ENCODE data around the gene PDK2. TPM values are rescaled to one million over a fixed set of nuclear protein-coding genes. Genes with fewer than 3 reads are reported as not detected.

Gene PDK2
- total RNA-seq, 4 donors from 2014 or later = 37.9 to 77.7 (median 49.8) TPM

GRCh38 chr17:50105811-50106210 lies 10.7 kb downstream of the PDK2 start:
- 79 to 83% methylated on average over 21 of the region's 21 CpGs for WGBS, 2 donors
- Histone ChIP-seq H3K36me3 (peaks cover 0 to 69% (median 0%) of the 10 kb centered on the region in 3 donors), H3K27me3 (no peaks in the 10 kb centered on the region), H3K9me3 (no peaks in the 10 kb centered on the region), H3K4me3 (no peak overlapping the region), H3K27ac (no peak overlapping the region), H3K4me1 (peaks cover 0 to 40% (median 24%) of the 10 kb centered on the region in 4 donors)
- no peak for DNase-seq (ENCODE audit: low spot score in 2 of 2)
- TF ChIP-seq, protein P1, sequence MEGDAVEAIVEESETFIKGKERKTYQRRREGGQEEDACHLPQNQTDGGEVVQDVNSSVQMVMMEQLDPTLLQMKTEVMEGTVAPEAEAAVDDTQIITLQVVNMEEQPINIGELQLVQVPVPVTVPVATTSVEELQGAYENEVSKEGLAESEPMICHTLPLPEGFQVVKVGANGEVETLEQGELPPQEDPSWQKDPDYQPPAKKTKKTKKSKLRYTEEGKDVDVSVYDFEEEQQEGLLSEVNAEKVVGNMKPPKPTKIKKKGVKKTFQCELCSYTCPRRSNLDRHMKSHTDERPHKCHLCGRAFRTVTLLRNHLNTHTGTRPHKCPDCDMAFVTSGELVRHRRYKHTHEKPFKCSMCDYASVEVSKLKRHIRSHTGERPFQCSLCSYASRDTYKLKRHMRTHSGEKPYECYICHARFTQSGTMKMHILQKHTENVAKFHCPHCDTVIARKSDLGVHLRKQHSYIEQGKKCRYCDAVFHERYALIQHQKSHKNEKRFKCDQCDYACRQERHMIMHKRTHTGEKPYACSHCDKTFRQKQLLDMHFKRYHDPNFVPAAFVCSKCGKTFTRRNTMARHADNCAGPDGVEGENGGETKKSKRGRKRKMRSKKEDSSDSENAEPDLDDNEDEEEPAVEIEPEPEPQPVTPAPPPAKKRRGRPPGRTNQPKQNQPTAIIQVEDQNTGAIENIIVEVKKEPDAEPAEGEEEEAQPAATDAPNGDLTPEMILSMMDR (IDR thresholded peaks at IDR 0.05) = no peak
- TF ChIP-seq POLR2A (IDR thresholded peaks at IDR 0.05) (no peak), EP300 (IDR thresholded peaks at IDR 0.05) (no peak)

GRCh38 chr17:50106393-50107131 lies 11.4 kb downstream of the PDK2 start:
- H3K9me3 ChIP-seq = no peaks in the 10 kb centered on the region
- H3K27ac ChIP-seq = no peak overlapping the region
- H3K27me3 ChIP-seq = no peaks in the 10 kb centered on the region
- WGBS, 2 donors = 59 to 62% methylated on average over 12 to 13 of the region's 13 CpGs
- H3K36me3 ChIP-seq = peaks cover 0 to 74% (median 0%) of the 10 kb centered on the region in 3 donors
- no peak overlapping the region for H3K4me3 ChIP-seq
- TF ChIP-seq EP300 (IDR thresholded peaks at IDR 0.05) (no peak), POLR2A (IDR thresholded peaks at IDR 0.05) (no peak)
- TF ChIP-seq, protein P1 (IDR thresholded peaks at IDR 0.05) = no peak
- peaks cover 0 to 39% (median 19%) of the 10 kb centered on the region in 4 donors for H3K4me1 ChIP-seq
- no peak for DNase-seq (ENCODE audit: low spot score in 2 of 2)

GRCh38 chr17:50107790-50108414 lies 12.8 kb downstream of the PDK2 start:
- peaks cover 0 to 74% (median 0%) of the 10 kb centered on the region in 3 donors for H3K36me3 ChIP-seq

GRCh38 chr17:50108556-50108955 lies 13.4 kb downstream of the PDK2 start:
- DNase-seq (ENCODE audit: low spot score in 2 of 2) = no peak
- Histone ChIP-seq H3K27me3 (no peaks in the 10 kb centered on the region), H3K36me3 (peaks cover 0 to 74% (median 0%) of the 10 kb centered on the region in 3 donors), H3K9me3 (no peaks in the 10 kb centered on the region), H3K4me1 (peaks cover 0 to 36% (median 18%) of the 10 kb centered on the region in 4 donors), H3K4me3 (no peak overlapping the region), H3K27ac (peak overlapping the region in 1 of 4 donors; percentile 4)
- WGBS, 2 donors = 76 to 81% methylated on average over 9 of the region's 9 CpGs
- TF ChIP-seq EP300 (IDR thresholded peaks at IDR 0.05) = no peak
- TF ChIP-seq POLR2A (IDR thresholded peaks at IDR 0.05) = no peak
- TF ChIP-seq, protein P1 (IDR thresholded peaks at IDR 0.05) = no peak

More at GRCh38 chr17:50107790-50108414, 12.8 kb downstream of the PDK2 start:
- peaks cover 0 to 39% (median 20%) of the 10 kb centered on the region in 4 donors for H3K4me1 ChIP-seq
- no peak for DNase-seq (ENCODE audit: low spot score in 2 of 2)
- no peaks in the 10 kb centered on the region for H3K27me3 ChIP-seq
- peak overlapping the region in 1 of 4 donors; percentile 4 for H3K27ac ChIP-seq
- no peak overlapping the region for H3K4me3 ChIP-seq
- H3K9me3 ChIP-seq = no peaks in the 10 kb centered on the region
- TF ChIP-seq, protein P1 (IDR thresholded peaks at IDR 0.05) = no peak
- no peak for TF ChIP-seq EP300 (IDR thresholded peaks at IDR 0.05)
- TF ChIP-seq POLR2A (IDR thresholded peaks at IDR 0.05) = no peak
- 86 to 90% methylated on average over 9 to 10 of the region's 10 CpGs for WGBS, 2 donors

GRCh38 chr17:50109207-50109606 lies 14.1 kb downstream of the PDK2 start:
- Histone ChIP-seq H3K4me3 (no peak overlapping the region), H3K36me3 (peaks cover 0 to 68% (median 0%) of the 10 kb centered on the region in 3 donors), H3K4me1 (peaks cover 0 to 30% (median 18%) of the 10 kb centered on the region in 4 donors), H3K9me3 (no peaks in the 10 kb centered on the region), H3K27me3 (no peaks in the 10 kb centered on the region), H3K27ac (peak overlapping the region in 1 of 4 donors; percentile 11)
- WGBS, 2 donors = 81 to 84% methylated on average over 7 of the region's 7 CpGs
- TF ChIP-seq POLR2A (IDR thresholded peaks at IDR 0.05) (no peak), EP300 (IDR thresholded peaks at IDR 0.05) (no peak)
- TF ChIP-seq, protein P1 (IDR thresholded peaks at IDR 0.05) = no peak
- DNase-seq (ENCODE audit: low spot score in 2 of 2) = no peak
